ENCODE results near the gene ANKLE1.
A peak's percentile ranks its signal among the peaks of the same experiment; 100 is the strongest.

- TF ChIP-seq, protein P1, sequence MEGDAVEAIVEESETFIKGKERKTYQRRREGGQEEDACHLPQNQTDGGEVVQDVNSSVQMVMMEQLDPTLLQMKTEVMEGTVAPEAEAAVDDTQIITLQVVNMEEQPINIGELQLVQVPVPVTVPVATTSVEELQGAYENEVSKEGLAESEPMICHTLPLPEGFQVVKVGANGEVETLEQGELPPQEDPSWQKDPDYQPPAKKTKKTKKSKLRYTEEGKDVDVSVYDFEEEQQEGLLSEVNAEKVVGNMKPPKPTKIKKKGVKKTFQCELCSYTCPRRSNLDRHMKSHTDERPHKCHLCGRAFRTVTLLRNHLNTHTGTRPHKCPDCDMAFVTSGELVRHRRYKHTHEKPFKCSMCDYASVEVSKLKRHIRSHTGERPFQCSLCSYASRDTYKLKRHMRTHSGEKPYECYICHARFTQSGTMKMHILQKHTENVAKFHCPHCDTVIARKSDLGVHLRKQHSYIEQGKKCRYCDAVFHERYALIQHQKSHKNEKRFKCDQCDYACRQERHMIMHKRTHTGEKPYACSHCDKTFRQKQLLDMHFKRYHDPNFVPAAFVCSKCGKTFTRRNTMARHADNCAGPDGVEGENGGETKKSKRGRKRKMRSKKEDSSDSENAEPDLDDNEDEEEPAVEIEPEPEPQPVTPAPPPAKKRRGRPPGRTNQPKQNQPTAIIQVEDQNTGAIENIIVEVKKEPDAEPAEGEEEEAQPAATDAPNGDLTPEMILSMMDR (IDR thresholded peaks at IDR 0.05 in 8 of 11, conservative IDR thresholded peaks at IDR 0.05 in 3 of 11), result no peak
- TF ChIP-seq POLR2AphosphoS5 (IDR thresholded peaks at IDR 0.05) (peak; percentile 67 to 71 (median 70)), POLR2A (IDR thresholded peaks at IDR 0.05) (no peak)
These were observed 36.1 kb upstream of the ANKLE1 start, which contains the start of gene NR2F6 for GRCh38 chr19:17245535-17245984.

Data from spleen (tissue), 7 donors.